GM18868 (cell line): ENCODE data around the gene PNP.
"Not testable (repeated sequence)": the region's sequence is repeated elsewhere in the genome, so short reads cannot be mapped to it uniquely, and the experiment has no call there.

Source experiments
- ATAC-seq: cut with Tn5 transposase; IDR thresholded peaks from one replicate; pipeline ENCODE4 v1.9.1; 2021; ENCODE audit warnings: mild to moderate bottlenecking, moderate library complexity; ENCODE audit not compliant: unreplicated experiment

Gene PNP

DNA sequence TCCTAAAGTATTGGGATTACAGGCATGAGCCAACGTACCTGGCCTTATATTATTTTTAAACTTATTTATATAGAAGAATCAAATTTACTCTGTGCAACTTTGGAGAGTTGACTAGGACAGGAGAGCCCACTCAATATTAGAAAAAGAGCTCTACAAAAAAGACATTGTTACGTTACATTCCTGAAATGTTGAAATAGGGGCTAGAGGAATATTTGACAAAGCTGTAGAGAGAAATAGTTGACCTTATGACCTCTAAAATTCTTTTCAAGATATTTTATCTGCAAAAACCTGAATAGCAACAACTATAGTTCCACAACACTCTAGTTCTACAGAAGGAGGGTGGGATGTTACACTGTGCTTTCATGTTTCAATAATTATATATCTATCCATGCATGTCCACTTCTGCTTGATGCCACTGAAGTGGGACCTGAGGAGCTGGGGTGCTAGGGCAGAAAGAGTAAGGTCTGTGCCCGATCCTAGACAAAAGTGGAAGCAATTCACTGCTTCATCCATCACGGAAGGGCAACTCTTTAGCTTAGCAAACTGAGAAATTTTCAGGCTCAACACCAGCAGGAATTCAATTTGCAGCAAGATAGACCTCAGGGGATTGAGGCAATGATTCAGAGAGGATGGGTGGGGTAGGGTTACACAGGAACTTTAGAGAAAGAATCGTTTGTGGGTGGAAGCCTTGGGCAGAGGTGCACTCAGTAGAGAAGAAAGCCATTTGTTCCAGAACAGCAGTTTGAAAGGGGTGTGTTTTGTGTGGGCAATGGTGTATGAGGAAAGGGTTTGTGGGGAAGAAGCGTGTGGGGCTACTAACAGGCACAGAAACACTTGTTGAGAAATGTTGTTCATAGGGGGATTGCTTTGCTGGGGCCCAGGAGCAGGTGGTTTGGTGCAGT is 20.1 kb downstream of the PNP start:
- ATAC-seq, result peak; percentile 52

- no peak for ATAC-seq
These were observed 21.4 kb downstream of the PNP start for GRCh38 chr14:20490563-20490962.

GRCh38 chr14:20492486-20492885 is 23.3 kb downstream of the PNP start:
- no peak for ATAC-seq

- ATAC-seq, result no peak
These were observed 24.4 kb downstream of the PNP start for GRCh38 chr14:20493634-20494033.

DNA sequence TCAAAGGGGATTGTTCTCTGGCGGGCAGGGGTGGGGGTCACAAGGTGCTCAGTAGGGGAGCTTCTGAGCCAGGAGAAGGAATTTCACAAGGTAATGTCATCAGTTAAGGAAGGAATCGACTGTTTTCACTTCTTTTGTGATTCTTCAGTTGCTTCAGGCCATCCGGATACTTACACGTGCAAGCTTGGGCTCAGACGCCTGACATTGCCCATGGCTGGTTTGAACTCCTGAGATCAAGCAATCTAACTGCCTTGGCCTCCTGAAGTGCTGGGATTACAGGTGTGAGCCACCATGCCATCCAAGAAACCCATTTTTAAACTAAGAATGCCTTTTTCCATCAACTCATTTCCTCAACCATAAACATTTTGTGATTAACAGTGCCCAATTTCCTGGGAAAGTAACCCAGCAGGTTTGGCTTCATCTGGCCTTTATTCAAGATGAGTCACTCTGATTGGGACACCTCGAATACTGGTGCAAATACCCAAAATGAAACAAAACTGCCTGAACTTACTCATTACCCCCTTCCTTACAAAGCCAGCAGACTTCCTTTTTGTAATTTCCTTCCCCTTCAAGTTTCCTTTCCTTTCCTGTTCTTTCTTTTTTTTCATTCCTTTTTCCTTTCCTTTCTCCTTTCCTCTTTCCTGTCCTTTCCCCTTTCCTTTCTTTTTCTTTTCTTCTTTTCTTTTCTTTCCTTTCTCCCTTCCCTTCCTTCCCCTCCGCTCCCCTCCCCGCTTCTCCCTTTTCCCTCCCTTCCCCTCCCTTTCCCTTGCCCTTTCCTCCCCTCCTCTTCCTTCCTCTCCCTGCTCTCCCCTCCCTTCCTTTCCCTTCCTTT is 25.9 kb downstream of the PNP start:
- ATAC-seq, result no peak

- ATAC-seq, result no peak
These were observed 29.4 kb downstream of the PNP start for GRCh38 chr14:20498622-20499021.

GRCh38 chr14:20499108-20499507 is 29.9 kb downstream of the PNP start:
- no peak for ATAC-seq

DNA sequence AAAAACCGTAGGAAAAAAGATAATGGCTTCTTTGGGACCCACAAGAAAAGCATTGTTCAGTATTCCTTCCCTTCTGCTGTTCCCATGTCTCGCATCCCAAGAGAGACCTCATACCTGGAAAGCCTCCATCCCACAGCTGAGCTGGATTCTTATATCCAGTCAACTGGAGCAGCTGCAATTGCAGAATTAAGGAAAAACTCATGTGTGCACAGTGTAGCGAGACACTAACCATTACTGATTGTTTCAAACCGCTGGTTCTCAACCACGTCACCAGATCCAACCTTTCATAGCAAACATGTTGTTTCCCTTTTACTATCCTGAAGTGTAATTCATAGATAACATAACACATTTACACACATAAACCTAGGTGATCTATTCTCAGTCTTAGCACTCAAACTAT is 30.7 kb downstream of the PNP start:
- no peak for ATAC-seq

GRCh38 chr14:20501346-20501745 is 32.1 kb downstream of the PNP start:
- ATAC-seq, result no peak

GRCh38 chr14:20503898-20504297 is 34.7 kb downstream of the PNP start:
- ATAC-seq, result no peak

- not testable (repeated sequence) for ATAC-seq
These were observed 37.1 kb downstream of the PNP start for GRCh38 chr14:20506276-20506675.

- not testable (repeated sequence) for ATAC-seq
These were observed 37.5 kb downstream of the PNP start for GRCh38 chr14:20506752-20507151.

DNA sequence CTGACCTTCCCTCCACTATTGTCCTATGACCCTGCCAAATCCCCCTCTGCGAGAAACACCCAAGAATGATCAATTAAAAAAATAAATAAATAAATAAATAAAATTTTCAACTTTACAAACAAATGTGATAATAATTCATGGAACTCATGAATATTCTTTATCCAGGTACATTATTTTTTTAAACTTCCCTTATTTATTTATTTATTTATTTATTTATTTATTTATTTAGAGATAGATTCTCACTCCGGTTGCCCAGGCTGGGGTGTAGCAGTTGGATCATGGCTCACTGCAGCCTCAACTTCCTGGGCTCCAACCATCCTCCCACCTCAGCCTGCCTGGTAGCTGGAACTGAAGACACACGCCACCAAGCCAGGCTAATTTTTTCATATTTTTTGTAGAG is 38.3 kb downstream of the PNP start:
- not testable (repeated sequence) for ATAC-seq

- ATAC-seq, result no peak
These were observed 39.2 kb downstream of the PNP start for GRCh38 chr14:20508367-20508766.

DNA sequence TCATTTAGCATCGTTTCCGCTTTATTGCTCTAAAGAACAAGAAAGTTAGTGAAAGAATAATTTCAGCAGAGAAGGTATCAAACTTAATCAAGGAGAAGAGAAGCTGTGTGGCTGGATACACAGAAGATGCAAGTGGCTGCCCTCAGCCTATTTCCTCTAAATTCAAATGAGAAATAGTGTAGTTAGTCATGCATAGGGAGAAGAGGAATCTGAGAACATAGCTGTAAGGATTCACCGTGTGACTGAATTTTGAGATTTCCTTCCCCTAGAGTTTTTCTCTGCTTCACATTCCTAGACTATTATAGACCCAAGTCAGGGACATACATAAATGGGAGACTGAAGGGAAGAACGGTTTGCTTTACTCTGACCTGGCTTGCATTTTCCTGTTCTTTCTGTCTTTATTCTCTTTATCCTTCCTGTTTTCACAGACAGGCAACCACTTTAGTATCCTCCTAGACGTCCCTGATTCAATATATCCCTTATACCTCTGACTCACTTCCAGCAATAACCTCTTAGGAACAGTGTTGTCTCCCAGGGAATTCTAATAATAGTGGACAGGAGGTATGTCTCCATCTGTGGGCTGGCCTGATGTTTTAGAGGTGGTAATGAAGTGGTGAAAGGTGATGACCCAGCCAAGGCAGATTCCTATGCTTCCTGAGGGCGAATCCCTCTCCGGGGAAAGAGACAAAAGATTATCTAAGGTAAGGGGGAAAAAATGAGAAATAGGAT is 43.1 kb downstream of the PNP start:
- no peak for ATAC-seq

DNA sequence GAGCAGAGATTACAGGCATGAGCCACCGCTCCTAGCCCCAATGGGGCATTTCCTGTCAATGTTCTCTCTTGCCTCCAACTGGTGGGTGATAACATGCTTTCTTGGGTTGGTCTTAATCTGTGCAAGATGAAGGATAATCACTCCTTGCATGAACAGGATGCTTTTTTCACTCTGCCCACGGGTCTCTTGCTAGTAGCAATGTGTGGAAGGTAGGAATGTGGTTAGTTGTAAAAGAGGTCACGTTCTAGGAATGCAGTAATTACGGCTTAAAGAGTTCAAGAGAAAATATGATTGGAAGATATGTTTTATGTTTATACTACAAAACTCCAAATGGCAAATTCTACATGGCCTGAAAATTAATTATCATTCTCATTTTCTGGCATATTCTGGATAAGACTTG is 46.6 kb downstream of the PNP start:
- ATAC-seq, result no peak

GRCh38 chr14:20516921-20517320 is 47.7 kb downstream of the PNP start:
- no peak for ATAC-seq

DNA sequence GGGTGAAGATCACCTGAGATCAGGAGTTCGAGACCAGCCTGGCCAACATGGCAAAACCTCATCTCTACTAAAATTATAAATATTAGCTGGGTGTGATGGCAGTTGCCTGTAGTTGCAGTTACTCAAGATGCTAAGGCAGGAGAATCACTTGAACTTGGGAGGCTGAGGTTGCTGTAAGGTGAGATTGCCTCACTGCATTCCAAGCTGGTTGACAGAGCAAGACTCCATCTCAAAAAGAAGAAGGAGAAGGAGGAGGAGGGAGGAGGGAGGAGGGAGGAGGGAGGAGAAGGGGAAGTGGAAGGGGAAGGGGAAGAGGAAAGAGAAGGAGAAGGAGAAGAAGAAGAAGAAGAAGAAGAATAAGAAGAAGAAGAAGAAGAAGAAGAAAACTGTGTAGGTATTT is 53.1 kb downstream of the PNP start:
- no peak for ATAC-seq

DNA sequence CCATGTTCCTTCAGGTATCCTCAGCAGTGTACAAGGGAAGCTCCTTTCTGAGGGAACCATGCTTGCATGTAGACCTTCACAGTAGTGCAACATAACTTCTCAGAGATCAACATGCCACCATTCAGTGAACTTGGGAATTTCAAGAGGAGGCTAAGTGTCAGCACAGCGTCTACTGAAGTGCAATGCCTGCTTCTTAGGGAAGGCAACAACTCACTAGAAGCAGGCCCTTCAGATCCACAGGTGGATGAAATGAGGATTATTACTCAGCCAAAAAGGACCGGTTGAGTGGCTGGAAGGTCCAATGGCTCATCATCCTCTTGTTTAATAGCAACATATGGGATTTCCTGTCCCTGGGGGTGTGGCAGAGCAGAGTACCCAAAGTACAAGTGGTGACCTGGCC is 54.8 kb downstream of the PNP start:
- ATAC-seq, result no peak
